HG03103 (cell line): ENCODE data around the gene EHD2.

Experiments
- ATAC-seq: cut with Tn5 transposase; IDR thresholded peaks from one replicate; pipeline ENCODE4 v1.9.1; 2021; ENCODE audit warnings: low read depth; ENCODE audit not compliant: unreplicated experiment

Gene EHD2

GRCh38 chr19:47691090-47691489 lies 22.1 kb upstream of the EHD2 start:
- ATAC-seq, result no peak

DNA sequence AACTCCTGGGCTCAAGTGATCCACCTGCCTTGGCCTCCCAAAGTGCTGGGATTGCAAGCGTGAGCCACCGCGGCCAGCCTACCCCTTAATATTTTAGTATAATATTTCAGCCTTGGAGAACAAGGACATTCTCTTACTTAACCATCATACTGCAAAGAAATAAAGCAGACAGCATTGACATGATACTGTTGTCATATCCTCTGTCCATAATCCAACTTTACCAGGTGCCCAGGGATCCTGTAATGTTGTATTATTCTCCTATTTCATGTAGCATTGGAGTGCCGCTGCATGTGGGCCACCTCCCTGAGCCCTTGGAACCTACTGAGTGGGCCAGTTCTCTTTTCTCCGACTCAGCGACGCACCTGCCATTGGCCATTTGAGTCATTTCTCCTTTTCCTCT lies 21.4 kb upstream of the EHD2 start:
- no peak for ATAC-seq

DNA sequence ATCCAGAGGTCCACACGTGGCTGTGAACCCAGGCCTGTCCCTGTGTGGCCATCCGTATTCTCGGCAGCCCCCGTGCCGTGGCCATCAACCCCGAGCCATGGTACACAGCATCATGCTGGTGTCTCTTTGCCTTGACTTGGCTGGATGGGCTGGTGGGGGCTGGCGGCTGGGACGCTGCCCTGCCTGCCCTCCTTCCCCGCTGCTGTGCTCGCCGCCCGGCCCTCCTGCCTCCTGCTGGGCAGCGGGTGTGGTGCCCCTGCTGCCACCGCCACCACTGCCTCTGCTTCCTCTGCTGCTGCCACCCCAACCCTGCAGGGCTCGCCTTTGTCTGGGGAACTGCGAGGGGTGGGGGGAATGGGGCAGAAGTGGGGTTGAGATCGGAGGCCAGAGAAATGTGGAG lies 19.7 kb upstream of the EHD2 start:
- no peak for ATAC-seq

GRCh38 chr19:47693903-47694302 lies 19.3 kb upstream of the EHD2 start:
- ATAC-seq, result no peak

GRCh38 chr19:47694466-47695273 lies 18.6 kb upstream of the EHD2 start:
- ATAC-seq, result no peak

- ATAC-seq, result no peak
Measured at GRCh38 chr19:47695533-47696262, 17.5 kb upstream of the EHD2 start.

DNA sequence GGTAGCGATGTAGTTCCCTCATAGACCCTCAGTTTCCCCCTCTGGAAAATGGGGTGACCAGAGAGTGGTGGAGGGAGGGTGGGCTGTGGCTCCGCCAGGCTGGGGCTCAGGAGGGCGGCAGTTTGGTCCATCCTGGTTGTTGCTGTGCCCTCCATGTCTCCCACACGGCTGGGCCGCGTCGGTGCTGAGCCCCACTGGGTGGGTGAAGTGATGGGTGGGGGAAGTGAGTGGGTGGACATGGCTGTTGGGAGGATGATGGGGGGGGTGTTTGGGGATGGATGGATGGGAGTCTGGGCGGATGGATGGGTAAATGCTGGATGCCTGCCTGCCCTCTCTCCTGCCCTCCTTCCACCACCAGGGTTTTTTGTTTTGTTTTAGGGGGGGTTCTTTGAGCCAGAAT lies 16.6 kb upstream of the EHD2 start:
- no peak for ATAC-seq

GRCh38 chr19:47697863-47698609 lies 15.2 kb upstream of the EHD2 start:
- ATAC-seq, result no peak

DNA sequence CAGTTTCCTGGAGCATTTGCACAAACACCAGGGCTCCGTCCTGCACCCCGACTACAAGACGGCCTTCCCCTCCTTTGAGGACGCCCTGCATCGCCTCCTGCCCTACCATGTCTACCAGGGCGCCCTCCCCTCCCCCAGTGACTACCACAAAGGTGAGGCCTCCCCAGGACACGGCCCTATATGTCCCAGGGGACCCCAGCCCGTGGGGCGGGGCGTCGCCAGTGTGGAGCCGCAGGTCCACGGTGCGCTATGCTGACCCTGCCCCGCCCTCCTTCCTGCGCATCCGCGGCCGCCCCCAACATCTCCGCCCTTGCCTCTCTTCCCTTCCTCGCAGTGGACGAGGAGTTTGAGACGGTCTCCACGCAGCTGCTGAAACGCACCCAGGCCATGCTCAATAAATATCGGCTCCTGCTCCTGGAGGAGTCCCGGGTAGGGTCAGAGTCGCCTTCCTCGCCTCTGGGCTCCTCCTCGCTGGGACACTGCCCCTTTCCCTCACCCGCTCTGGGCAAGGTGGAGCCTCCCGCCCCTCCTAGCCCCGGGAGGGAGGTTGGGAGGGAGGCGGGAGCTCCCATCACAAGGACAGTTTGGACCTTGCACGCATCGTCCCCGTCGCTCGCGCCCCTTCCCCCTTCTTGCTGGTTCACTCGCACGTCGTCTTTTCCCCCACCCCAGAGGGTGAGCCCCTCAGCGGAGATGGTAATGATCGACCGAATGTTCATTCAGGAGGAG lies 14.4 kb upstream of the EHD2 start:
- no peak for ATAC-seq

GRCh38 chr19:47699360-47699917 lies 13.8 kb upstream of the EHD2 start:
- ATAC-seq, result no peak

GRCh38 chr19:47700934-47701716 lies 12.1 kb upstream of the EHD2 start:
- ATAC-seq, result no peak

GRCh38 chr19:47701717-47702552 lies 11.3 kb upstream of the EHD2 start:
- no peak for ATAC-seq

DNA sequence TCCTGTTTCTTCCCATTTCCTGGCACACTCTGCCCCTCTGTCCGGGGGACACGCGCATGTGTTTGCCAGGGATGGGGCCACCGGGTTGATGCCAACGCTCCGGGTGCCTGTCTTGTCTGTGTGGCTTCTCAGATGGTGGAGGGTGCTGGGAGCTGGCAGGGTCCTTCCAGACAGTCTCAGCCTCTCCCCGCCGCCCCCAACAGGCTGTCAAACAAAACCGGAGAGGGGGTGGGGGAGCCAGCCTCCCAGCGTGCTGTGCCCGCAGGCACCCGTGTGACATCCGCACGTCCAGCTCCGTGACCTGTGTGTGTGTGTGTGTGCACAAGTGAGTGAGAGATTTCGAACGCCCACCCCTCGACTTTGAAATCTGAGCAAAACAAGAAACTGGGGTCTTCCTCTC lies 10.6 kb upstream of the EHD2 start:
- ATAC-seq, result no peak

DNA sequence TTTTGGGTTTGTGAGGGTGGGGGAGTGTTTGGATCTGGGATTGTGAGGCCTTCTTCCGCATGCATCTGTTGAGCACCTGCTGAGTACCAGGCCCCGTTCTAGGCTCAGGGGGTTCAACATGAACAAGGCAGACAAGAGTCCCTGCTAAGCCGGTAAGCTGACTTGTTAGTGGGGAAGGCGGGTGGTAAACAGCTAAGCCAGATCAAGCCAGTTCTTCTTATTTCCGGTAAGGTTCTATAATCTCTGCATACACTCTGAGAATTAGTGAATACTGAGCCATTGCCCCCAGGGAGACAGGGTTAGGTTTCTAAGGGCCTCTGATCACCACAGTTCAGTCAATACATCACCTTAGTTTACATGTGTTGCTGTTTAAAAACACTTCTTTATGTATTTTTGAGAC lies 9.9 kb upstream of the EHD2 start:
- ATAC-seq, result no peak

DNA sequence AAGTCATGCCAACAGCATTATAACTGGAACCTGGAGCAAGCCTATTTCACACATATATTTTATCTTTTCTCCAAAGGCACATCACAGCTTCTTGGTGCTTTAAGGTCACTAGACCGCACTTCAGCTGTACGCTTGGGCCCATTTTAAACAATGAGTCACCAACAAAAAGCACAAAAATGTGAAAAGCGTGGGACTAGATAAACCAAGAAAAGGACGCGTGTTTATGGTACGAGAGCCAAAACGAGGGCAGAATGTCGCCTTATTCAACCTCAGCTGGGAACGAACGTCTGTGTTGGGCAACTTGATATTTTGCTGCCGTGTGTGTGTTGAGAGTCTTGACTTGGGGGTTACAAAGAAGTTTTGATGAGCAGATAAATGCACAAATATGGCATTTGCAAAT lies 9.2 kb upstream of the EHD2 start:
- no peak for ATAC-seq

DNA sequence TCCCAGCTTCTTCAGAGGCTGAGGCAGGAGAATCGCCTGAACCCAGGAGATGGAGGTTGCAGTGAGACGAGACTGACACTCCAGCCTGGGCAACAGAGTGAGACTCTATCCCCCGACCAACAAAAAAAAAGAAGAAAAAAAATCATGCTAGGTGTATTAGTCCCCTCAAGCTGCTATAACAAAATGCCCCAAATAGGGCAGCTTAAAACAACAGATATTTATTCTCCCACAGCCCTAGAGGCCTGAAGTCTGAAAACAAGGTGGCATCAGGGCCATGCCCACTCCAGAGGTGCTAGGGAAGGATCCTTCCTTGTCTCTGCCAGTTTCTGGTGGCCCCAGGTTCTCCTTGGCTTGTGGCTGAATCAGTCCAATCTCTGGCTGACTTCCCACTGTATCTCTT lies 8.6 kb upstream of the EHD2 start:
- ATAC-seq, result no peak

- ATAC-seq, result no peak
Measured at GRCh38 chr19:47707135-47707925, 5.9 kb upstream of the EHD2 start.

- no peak for ATAC-seq
Measured at GRCh38 chr19:47711652-47712242, 1.5 kb upstream of the EHD2 start.
